ACC112 (cell line): Measurements from ENCODE around the gene PSMF1.

ENCODE experiments used
- H2AFZ ChIP-seq: fragments of 200-600 bp; sonication (generic); one replicate; pipeline ENCODE4 v1.6.0; 2017; ENCODE audit warnings: antibody characterized with exemption, low read length; ENCODE audit not compliant: unreplicated experiment
- H3K27ac ChIP-seq: fragments of 200-600 bp; sonication (generic); 2 replicates; pipeline ENCODE4 v1.5.1; 2014; ENCODE audit warnings: low read depth, mild to moderate bottlenecking, antibody characterized with exemption, low read length, moderate library complexity
- H3K27me3 ChIP-seq: fragments of 200-600 bp; sonication (generic); 2 replicates; pipeline ENCODE4 v1.6.1; 2014; ENCODE audit warnings: mild to moderate bottlenecking, antibody characterized with exemption, low read length, moderate library complexity, mixed read lengths; ENCODE audit not compliant: insufficient read depth
- H3K36me3 ChIP-seq: fragments of 200-600 bp; sonication (generic); 2 replicates; pipeline ENCODE4 v1.6.1; 2016; ENCODE audit warnings: mild to moderate bottlenecking, antibody characterized with exemption, low read length, moderate library complexity, mixed read lengths; ENCODE audit not compliant: insufficient read depth
- H3K4me1 ChIP-seq: fragments of 200-600 bp; sonication (generic); one replicate; pipeline ENCODE4 v1.6.1; 2016; ENCODE audit warnings: low read length, mixed read lengths; ENCODE audit not compliant: insufficient read depth, unreplicated experiment, control insufficient read depth
- H3K4me3 ChIP-seq: fragments of 200-600 bp; sonication (generic); 2 replicates; pipeline ENCODE4 v1.5.1; 2014; ENCODE audit warnings: mild to moderate bottlenecking, low read depth, low read length
- H3K79me2 ChIP-seq: fragments of 200-600 bp; sonication (generic); one replicate; pipeline ENCODE4 v1.6.0; 2016; ENCODE audit warnings: low read length; ENCODE audit not compliant: control insufficient read depth, unreplicated experiment, insufficient read depth

PSMF1 gene

GRCh38 chr20:1163653-1164052, 45.3 kb downstream of the PSMF1 start:
- H3K4me3 ChIP-seq, result no peak overlapping the region
- no peaks in the 10 kb centered on the region for H3K4me1 ChIP-seq
- no peak overlapping the region for H2AFZ ChIP-seq
- H3K27ac ChIP-seq, result no peak overlapping the region
- H3K79me2 ChIP-seq, result no peaks in the 10 kb centered on the region
- H3K27me3 ChIP-seq, result no peaks in the 10 kb centered on the region
- H3K36me3 ChIP-seq, result peaks cover 29% of the 10 kb centered on the region

- Histone ChIP-seq H3K79me2 (no peaks in the 10 kb centered on the region), H2AFZ (no peak overlapping the region), H3K36me3 (peaks cover 29% of the 10 kb centered on the region), H3K4me3 (no peak overlapping the region), H3K27ac (no peak overlapping the region), H3K27me3 (no peaks in the 10 kb centered on the region), H3K4me1 (no peaks in the 10 kb centered on the region)
These were observed 46.5 kb downstream of the PSMF1 start for GRCh38 chr20:1164871-1165270.

- peaks cover 28% of the 10 kb centered on the region for H3K36me3 ChIP-seq
- H3K4me1 ChIP-seq, result no peaks in the 10 kb centered on the region
- no peaks in the 10 kb centered on the region for H3K79me2 ChIP-seq
- no peak overlapping the region for H3K27ac ChIP-seq
- no peaks in the 10 kb centered on the region for H3K27me3 ChIP-seq
- H2AFZ ChIP-seq, result no peak overlapping the region
- no peak overlapping the region for H3K4me3 ChIP-seq
These were observed 47.1 kb downstream of the PSMF1 start for GRCh38 chr20:1165521-1165920.

- Histone ChIP-seq H3K4me1 (no peaks in the 10 kb centered on the region), H3K36me3 (peaks cover 24% of the 10 kb centered on the region), H3K4me3 (no peak overlapping the region), H3K27ac (no peak overlapping the region), H3K27me3 (no peaks in the 10 kb centered on the region), H2AFZ (no peak overlapping the region), H3K79me2 (no peaks in the 10 kb centered on the region)
These were observed 47.5 kb downstream of the PSMF1 start for GRCh38 chr20:1165941-1166340.

GRCh38 chr20:1166948-1167720, 48.7 kb downstream of the PSMF1 start:
- Histone ChIP-seq H3K36me3 (peaks cover 24% of the 10 kb centered on the region), H3K4me3 (no peak overlapping the region), H3K4me1 (no peaks in the 10 kb centered on the region), H3K27me3 (no peaks in the 10 kb centered on the region), H3K27ac (no peak overlapping the region), H3K79me2 (no peaks in the 10 kb centered on the region), H2AFZ (no peak overlapping the region)

- H3K4me1 ChIP-seq, result no peaks in the 10 kb centered on the region
- no peak overlapping the region for H2AFZ ChIP-seq
- peaks cover 19% of the 10 kb centered on the region for H3K36me3 ChIP-seq
- H3K79me2 ChIP-seq, result no peaks in the 10 kb centered on the region
- no peak overlapping the region for H3K4me3 ChIP-seq
- H3K27me3 ChIP-seq, result no peaks in the 10 kb centered on the region
- no peak overlapping the region for H3K27ac ChIP-seq
These were observed 50.8 kb downstream of the PSMF1 start for GRCh38 chr20:1169224-1169623.

- H3K27me3 ChIP-seq, result no peaks in the 10 kb centered on the region
These were observed 53.2 kb downstream of the PSMF1 start for GRCh38 chr20:1171461-1172093.

GRCh38 chr20:1173698-1174097, 55.3 kb downstream of the PSMF1 start:
- Histone ChIP-seq H3K79me2 (no peaks in the 10 kb centered on the region), H3K27me3 (no peaks in the 10 kb centered on the region), H3K4me3 (no peak overlapping the region), H3K4me1 (no peaks in the 10 kb centered on the region), H3K36me3 (no peaks in the 10 kb centered on the region), H3K27ac (no peak overlapping the region), H2AFZ (no peak overlapping the region)

More at GRCh38 chr20:1171461-1172093, 53.2 kb downstream of the PSMF1 start:
- no peak overlapping the region for H3K27ac ChIP-seq
- no peak overlapping the region for H2AFZ ChIP-seq
- H3K4me3 ChIP-seq, result no peak overlapping the region
- no peaks in the 10 kb centered on the region for H3K4me1 ChIP-seq
- H3K79me2 ChIP-seq, result no peaks in the 10 kb centered on the region
- H3K36me3 ChIP-seq, result peaks cover 11% of the 10 kb centered on the region; the same call in 1 of the 2 replicates

- Histone ChIP-seq H3K79me2 (no peaks in the 10 kb centered on the region), H3K27me3 (no peaks in the 10 kb centered on the region), H3K27ac (no peak overlapping the region), H3K4me3 (no peak overlapping the region), H3K36me3 (no peaks in the 10 kb centered on the region), H3K4me1 (no peaks in the 10 kb centered on the region), H2AFZ (no peak overlapping the region)
These were observed 56.4 kb downstream of the PSMF1 start for GRCh38 chr20:1174787-1175186.

- H3K36me3 ChIP-seq, result no peaks in the 10 kb centered on the region
- no peak overlapping the region for H3K4me3 ChIP-seq
- no peaks in the 10 kb centered on the region for H3K4me1 ChIP-seq
- no peak overlapping the region for H2AFZ ChIP-seq
- no peak overlapping the region for H3K27ac ChIP-seq
- H3K79me2 ChIP-seq, result no peaks in the 10 kb centered on the region
- peaks cover 5% of the 10 kb centered on the region; the same call in 1 of the 2 replicates for H3K27me3 ChIP-seq
These were observed 59.3 kb downstream of the PSMF1 start for GRCh38 chr20:1177680-1178079.

- no peaks in the 10 kb centered on the region for H3K4me1 ChIP-seq
- no peak overlapping the region for H2AFZ ChIP-seq
- H3K27ac ChIP-seq, result no peak overlapping the region
- peaks cover 7% of the 10 kb centered on the region; the same call in 1 of the 2 replicates for H3K27me3 ChIP-seq
- no peaks in the 10 kb centered on the region for H3K79me2 ChIP-seq
- no peak overlapping the region for H3K4me3 ChIP-seq
- H3K36me3 ChIP-seq, result no peaks in the 10 kb centered on the region
These were observed 59.7 kb downstream of the PSMF1 start for GRCh38 chr20:1178103-1178502.
